ENCODE results near the gene TIGD3.

Gene TIGD3

GRCh38 chr11:65354265-65355012 lies at the start of gene TIGD3:
TIGD3 (plus strand) TSS chr11:65354751; CDS start chr11:65355809, 1,058 bp downstream.
- DNase-seq: peak; percentile 91

- no peak for DNase-seq
Observed at GRCh38 chr11:65305501-65306268, 48.9 kb upstream of the TIGD3 start.

- DNase-seq: no peak
Observed at GRCh38 chr11:65307298-65308229, 47.0 kb upstream of the TIGD3 start.

- DNase-seq: no peak
Observed at GRCh38 chr11:65308281-65308891, 46.2 kb upstream of the TIGD3 start.

GRCh38 chr11:65309006-65309405 lies 45.5 kb upstream of the TIGD3 start:
- DNase-seq: no peak

GRCh38 chr11:65310215-65310614 lies 44.3 kb upstream of the TIGD3 start:
- no peak for DNase-seq

- DNase-seq: no peak
Observed at GRCh38 chr11:65310736-65311135, 43.8 kb upstream of the TIGD3 start.

- DNase-seq: no peak
Observed at GRCh38 chr11:65311170-65311678, 43.3 kb upstream of the TIGD3 start.

GRCh38 chr11:65314501-65315203 lies 39.9 kb upstream of the TIGD3 start, which contains the start of gene CDC42EP2:
CDC42EP2 (plus strand) TSS chr11:65314866; CDS start chr11:65320899, 6,033 bp downstream.
- DNase-seq: peak; percentile 47

GRCh38 chr11:65315204-65315865 lies 39.2 kb upstream of the TIGD3 start:
- DNase-seq: peak; percentile 56

- no peak for DNase-seq
Observed at GRCh38 chr11:65315866-65316226, 38.7 kb upstream of the TIGD3 start.

GRCh38 chr11:65316227-65317024 lies 38.1 kb upstream of the TIGD3 start:
- DNase-seq: no peak

GRCh38 chr11:65317025-65317786 lies 37.3 kb upstream of the TIGD3 start:
- DNase-seq: no peak

GRCh38 chr11:65320386-65321075 lies 34.0 kb upstream of the TIGD3 start:
- no peak for DNase-seq

GRCh38 chr11:65321076-65321475 lies 33.5 kb upstream of the TIGD3 start:
- no peak for DNase-seq

GRCh38 chr11:65321828-65322485 lies 32.6 kb upstream of the TIGD3 start:
- DNase-seq: no peak

GRCh38 chr11:65323813-65324212 lies 30.7 kb upstream of the TIGD3 start:
- DNase-seq: no peak

GRCh38 chr11:65325435-65325834 lies 29.1 kb upstream of the TIGD3 start:
- no peak for DNase-seq

All from GDM1 (cell line).